ENCODE results near the gene FASTKD2.

- no peak for TF ChIP-seq CTCF (IDR thresholded peaks at IDR 0.05)
- no peak for TF ChIP-seq POLR2A (IDR thresholded peaks at IDR 0.05)
Measured at GRCh38 chr2:206840999-206841398, 75.6 kb downstream of the FASTKD2 start.
